Stimulated activated naive CD8-positive, alpha-beta T cell treated with anti-CD3 and anti-CD28 coated beads, Interleukin-15, Interleukin-2, amounts not matched to agents 100 U/mL and 50 U/mL, for 24 hours (primary cell): ENCODE data around the gene CLSTN2.

Experiments
- ATAC-seq: fragments of 150-1000 bp; cut with Tn5 transposase; one replicate; pipeline ENCODE4 v1.10.0; 2021
- DNase-seq: peaks from one replicate; pipeline ENCODE4 v3.0.0; 2021

Gene CLSTN2

DNA sequence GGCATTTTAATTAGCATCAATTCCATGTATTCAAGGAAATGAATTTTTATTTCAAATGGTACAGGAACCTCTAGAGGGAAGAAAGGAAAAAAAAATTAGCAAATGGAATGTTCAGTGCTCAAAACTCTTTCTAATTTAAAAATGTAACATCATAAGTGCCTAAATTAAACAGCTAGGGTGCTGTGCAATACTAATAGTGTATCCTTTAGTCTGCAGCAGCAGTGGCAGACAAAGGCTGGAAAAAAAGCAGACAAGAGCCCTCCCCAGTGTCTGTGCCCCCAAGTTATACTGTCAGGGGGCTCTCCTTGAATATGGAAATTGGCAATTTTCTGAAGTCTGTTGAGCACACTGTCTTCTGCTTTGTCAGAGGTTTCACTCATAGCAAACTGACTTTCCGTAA lies 159.5 kb downstream of the CLSTN2 start:
- DNase-seq (no peak), ATAC-seq (no peak)

DNA sequence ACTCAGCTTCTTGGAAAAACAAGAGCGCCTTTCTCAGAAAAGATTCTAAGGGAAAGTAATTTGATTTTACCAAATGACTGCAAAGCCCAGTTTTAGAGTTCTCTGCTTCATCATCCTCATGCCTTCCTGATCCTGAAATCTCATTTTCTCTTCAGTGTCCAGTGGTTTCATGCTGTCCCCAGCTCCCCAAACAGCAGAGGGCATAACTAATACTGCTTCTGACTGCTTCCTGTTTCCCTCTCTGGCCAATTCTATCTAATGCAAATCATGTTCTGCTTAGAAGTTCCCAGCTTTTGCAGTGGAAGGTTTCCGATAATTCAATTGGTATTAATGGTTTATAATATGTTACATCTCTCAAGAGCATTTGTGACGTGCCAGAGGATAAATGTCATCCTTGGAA lies 161.1 kb downstream of the CLSTN2 start:
- no peak for ATAC-seq
- DNase-seq, result no peak

- ATAC-seq (no peak), DNase-seq (no peak)
These were observed 163.1 kb downstream of the CLSTN2 start for GRCh38 chr3:140097874-140098635.

DNA sequence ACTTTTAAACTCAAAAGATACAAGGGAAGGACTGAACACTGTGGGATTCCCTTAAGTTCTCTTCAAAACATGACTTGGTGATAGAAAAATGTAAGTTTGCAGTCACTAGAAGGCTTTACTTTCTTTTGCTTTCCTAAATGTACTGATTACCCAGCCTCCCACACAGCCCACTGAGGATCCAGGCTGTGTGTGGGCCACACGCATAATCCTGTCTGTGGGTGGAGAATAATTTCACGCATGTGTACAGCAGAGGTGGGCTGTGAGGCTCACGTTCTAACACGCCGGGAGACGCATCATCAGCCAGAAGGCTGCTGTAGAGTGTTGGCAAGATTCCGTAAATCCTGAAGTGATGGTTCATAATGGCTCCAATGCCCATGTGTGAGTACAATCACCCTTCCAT lies 165.5 kb downstream of the CLSTN2 start:
- no peak for ATAC-seq
- DNase-seq, result no peak

GRCh38 chr3:140103166-140103565 lies 168.2 kb downstream of the CLSTN2 start:
- ATAC-seq, result no peak
- no peak for DNase-seq

DNA sequence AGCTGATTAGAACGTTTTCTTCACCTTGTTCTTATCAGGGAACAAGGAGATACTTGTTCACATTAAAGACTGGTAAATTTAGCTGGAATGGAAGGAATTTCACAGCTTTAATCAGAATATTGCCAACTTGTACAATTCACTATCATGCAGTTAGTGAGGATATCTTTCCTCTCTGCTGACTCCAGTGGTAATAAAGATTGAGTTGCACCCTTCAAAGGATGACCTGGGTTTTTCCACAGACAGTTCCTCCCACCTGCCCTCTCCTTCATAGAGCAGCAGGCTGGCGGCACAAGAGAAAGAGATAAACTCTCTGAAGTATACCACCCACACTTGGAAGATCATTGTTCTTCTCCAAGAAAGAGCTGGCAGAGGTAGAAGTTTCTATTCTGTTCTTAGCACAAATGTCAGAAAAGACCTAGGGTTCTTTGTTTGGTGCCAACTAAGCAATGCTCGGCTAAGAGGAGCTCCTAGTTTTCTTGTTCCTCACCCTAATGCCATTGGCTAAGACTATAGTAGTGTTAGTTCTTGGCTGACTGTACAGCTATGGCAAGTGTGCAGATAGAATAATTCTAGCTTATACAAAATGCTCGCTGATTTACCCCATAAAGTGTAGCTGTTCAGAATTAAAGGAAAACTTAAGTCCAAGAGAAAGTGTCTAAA lies 169.1 kb downstream of the CLSTN2 start:
- DNase-seq (no peak), ATAC-seq (no peak)

DNA sequence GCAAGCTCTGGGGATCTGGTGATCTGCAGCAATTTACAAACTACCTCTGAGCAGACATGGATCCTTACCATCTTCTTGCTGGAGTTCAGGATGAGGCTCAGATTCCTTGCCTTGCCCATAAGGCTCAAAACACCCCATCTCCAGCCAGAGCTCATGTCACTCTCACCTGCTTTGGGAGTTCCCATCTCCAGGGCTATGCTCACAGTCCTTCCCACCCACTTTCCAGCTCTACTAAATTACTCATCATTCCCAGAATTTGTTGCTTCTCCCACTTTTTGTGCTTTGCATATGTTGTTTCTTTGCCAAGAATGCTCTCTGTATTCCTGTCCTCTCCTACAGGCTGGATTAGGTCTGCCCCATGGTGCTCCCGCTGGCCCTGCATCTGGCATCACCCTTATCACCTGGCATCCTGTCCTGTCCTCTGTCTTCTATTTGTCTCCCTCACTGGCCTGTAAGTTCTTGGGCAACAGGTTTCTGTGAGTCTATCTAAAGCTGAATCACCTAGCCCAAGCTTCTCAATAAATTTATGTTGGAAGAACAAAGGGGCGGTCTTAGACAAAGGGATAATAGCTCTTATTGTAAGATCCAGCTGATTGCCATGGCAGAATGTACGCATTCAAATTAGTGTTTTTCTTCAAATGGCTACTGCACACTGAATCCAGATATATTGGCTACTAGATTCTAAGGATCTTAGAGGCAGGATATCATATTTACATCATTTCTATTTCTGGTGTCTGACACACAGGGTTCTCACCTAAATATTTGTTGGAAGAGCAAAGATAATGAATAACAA lies 179.2 kb downstream of the CLSTN2 start:
- ATAC-seq, result no peak

DNA sequence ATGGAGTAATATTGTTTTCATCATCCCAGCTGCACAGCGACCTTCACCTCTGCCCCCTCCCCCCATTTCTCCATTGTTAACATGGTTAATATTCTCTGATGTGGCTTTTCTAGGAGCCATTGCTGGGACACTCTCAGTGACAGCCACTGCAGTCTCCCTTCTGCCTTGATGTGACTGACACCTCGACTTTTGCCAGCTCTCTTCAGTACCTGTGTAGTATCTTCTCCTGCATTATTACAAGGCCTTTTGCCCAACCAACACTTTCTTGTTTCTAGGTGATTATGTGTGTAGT lies 179.8 kb downstream of the CLSTN2 start:
- DNase-seq (no peak), ATAC-seq (no peak)

More for the DNA sequence above, 179.2 kb downstream of the CLSTN2 start:
- DNase-seq, result no peak

DNA sequence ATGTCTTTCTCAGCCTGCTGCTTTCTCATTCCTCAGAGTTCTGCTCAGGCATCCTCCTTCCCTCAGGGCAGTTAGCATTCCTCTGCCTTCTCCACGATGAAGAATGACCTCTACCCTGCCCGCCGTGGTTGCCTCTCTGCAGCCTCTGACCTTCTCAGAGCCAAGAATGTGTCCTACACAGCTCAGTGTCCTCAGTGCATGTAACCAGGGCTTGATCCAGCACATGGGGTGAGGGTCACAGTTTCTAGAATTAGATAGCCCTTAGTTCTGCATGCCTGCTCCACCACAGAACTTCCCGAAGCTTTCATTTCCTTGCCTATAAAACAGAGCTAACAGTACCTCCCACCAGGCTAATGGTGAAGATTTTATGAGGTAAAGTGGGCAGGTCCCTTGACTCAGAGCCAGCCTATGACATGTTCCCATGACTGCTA lies 182.1 kb downstream of the CLSTN2 start:
- DNase-seq, result no peak
- ATAC-seq, result no peak

- ATAC-seq (no peak), DNase-seq (no peak)
These were observed 187.2 kb downstream of the CLSTN2 start for GRCh38 chr3:140122183-140122582.

GRCh38 chr3:140128217-140128616 lies 193.2 kb downstream of the CLSTN2 start:
- DNase-seq (no peak), ATAC-seq (no peak)

DNA sequence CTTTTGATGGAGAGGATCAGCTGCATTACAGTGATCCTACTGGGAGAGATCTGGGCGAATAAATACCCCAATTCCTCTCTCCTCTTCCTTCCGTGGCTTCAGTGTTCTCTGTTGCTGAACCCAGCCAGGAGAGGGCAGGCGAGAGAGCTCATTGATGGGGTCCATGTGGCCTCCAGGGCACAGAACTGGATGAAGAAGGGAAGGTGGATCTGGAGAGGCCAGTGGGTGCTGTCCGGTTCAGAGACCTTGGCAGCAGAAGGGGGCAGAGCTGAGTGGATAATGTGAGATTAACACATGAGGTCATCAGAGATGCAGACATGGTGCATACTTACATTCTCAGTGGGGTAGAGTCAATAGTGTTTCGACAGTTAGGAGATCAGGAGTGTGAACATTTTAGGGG lies 193.6 kb downstream of the CLSTN2 start:
- DNase-seq, result no peak

DNA sequence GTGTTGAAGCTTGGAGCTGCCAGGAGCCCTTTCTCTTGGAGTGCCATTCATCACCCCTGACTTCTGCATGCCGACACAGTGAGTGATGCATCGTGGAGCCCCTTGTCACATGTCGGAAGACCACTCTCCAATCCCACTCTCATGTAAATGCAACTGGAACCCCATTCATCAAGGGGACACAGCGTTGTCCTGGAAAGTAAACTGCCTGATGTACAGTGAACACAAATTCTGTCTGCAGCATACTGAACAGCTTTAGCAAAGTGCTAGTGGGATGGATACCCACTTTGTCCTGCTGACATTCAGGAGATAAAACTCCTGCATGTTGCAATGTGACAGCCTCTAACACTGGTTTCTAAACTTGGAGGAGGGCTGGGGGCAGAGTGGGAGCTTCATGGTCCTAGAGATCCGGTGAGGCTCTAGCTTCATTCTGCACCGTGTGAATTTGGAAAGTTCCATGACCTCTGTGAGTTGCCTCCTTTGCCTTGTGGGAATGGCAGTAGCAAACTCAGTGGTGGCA lies 194.8 kb downstream of the CLSTN2 start:
- no peak for ATAC-seq
- DNase-seq, result no peak

More for the DNA sequence above, 193.6 kb downstream of the CLSTN2 start:
- ATAC-seq, result no peak

GRCh38 chr3:140131895-140132294 lies 196.9 kb downstream of the CLSTN2 start:
- DNase-seq, result no peak
- no peak for ATAC-seq

DNA sequence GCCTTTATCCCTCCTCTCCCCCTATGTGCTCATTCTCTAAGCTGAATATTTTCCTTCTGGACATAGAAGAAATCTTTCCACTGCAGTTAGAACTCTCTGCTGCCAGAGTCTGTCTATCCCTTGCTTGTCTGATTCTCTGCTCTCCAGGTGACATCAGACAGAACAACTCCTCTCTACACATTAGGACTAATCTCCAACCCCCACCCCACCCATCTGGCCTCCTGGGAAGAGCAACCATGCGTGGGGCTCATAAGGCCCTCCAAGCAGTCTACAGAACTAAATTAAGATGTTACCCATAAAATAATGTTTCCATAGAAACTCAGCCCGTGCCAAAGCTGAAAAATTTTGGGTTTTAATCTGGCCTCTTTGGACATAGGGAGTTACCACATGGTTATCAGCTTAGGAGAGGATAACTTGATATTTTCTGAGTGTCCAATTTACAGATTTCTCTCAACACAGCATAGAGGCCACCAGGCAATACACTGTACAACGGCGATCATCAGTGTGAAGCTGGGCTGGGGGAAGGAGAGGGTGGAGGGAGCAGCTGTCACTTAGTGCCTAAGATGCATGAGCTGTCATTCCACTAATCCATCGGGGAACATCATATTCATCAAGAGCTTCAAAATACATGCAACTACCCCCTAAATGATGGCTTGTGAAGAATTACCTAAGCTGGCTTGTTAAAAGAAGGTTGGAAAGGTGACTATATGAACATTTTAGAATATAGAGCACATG lies 199.4 kb downstream of the CLSTN2 start:
- DNase-seq, result no peak
- no peak for ATAC-seq

- no peak for ATAC-seq
- DNase-seq, result no peak
These were observed 200.5 kb downstream of the CLSTN2 start for GRCh38 chr3:140135461-140135860.

DNA sequence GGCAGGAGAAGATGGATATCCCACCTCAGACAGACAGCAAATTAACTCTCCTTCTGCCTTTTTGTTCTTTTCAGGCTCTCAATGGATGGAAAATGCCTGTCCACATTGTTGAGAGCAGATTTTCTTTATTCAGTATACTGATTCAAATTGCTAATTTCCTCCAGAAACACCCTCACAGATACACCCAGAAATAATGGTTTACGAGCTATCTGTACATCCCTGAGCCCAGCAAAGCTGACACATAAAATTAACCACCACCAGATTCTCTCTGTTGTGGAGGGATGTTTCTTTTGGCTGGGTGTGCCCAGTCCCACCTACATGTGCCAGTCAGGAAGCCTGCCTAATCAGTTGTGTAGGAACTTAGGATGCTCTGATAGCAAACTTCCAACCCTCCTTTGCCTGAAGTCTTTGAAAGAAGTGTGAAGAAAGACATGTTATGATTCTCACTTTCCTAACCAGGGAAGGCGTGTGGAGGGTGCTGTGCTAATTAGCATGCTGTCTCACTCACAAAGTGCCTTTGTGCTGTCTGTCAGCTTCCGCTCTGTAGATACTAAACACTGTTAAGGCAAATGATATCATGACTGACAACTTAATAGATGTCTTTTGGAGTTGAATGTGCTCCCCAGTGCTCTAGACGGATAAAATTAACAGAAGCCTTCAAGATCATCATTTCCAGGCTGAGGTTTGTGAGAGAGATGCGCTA lies 208.5 kb downstream of the CLSTN2 start:
- ATAC-seq (no peak), DNase-seq (no peak)

DNA sequence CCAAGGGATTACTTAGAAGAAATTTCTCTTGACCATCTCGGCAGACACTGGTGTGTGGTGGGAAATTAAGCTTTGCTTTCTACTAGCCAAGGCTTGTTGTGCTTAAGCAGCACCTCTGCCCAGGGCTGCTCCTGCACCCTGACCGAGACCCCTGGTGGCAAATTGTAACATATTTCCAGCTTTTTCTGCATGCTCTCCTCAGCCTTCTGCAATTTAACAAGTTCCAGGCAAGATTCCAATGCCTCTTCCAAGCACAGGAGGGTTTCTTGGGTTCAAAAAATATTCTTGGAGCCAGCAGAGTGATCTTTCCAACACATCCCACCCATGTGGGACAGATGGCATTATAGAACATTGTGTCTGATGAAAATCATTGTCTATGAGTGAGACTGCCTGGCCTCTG lies 210.5 kb downstream of the CLSTN2 start:
- no peak for DNase-seq

GRCh38 chr3:140146668-140147067 lies 211.7 kb downstream of the CLSTN2 start:
- no peak for DNase-seq
- ATAC-seq, result no peak

More for the DNA sequence above, 210.5 kb downstream of the CLSTN2 start:
- ATAC-seq, result no peak

DNA sequence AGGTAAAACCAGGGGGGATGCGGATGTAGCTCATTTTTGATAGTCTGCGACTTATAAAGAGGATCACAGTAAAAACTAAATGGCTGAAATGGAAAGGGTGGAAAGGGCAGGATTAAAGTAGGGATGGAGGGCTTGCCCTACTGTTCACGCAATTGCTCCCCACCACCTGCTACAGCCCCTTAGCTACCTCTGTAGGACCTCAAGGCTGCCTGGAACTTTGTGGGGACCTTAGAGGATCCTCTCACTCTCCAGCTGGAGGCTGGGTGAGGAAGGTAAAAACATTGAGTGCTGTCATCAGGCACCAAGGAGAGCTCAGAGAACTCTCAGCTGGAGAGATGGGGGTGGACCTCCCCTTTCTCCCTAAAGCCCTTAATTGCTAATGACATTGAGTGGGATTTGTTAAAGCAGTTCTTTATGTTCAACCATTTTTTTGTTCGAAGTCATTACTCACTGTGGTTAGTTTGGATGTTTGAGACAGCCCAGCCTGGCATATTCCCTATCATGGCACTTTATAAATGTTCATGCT lies 213.0 kb downstream of the CLSTN2 start:
- ATAC-seq (no peak), DNase-seq (no peak)

- DNase-seq (no peak), ATAC-seq (no peak)
These were observed 213.9 kb downstream of the CLSTN2 start for GRCh38 chr3:140148824-140149390.
